Activated naive CD4-positive, alpha-beta T cell (primary cell): ENCODE data around the gene TPP2.
A peak's percentile ranks its signal among the peaks of the same experiment; 100 is the strongest.

ENCODE experiments used
- DNase-seq, 4 experiments: peaks; one replicate each; lab custom pipeline; 2025; lab: John Stamatoyannopoulos, UW

TPP2 gene

GRCh38 chr13:102596147-102597028 lies at the start of gene TPP2:
TSS of gene TPP2 (plus strand) at chr13:102596986. CDS start at chr13:102597039, 53 bp downstream.
- peak; percentile 90 to 99 (median 96) for DNase-seq

DNA sequence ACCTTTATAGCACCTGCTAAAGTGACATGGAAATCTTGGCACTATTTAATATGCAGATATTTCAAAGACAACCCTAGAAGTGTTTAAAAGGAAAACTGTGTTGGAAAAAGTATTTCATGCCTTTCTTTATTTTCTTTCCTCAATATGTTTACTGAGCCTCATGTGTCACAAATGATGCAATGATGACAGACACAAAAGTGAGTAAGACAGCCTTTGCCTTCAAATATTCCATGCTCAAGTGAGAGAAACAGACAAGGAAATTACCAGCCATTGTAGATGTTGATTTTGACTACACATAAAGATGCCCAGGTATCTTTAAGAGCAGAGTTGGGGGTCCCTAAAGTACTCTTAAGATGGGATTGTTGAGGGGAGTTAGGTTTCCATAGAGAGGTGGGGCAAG lies 48.0 kb upstream of the TPP2 start:
- DNase-seq, result no peak

- no peak for DNase-seq
These were observed 46.3 kb upstream of the TPP2 start for GRCh38 chr13:102550507-102550906.

GRCh38 chr13:102555914-102556553 lies 40.8 kb upstream of the TPP2 start:
- DNase-seq, result no peak

- no peak for DNase-seq
These were observed 40.0 kb upstream of the TPP2 start for GRCh38 chr13:102556806-102557205.

- DNase-seq, result no peak
These were observed 38.8 kb upstream of the TPP2 start for GRCh38 chr13:102558029-102558428.

GRCh38 chr13:102561933-102562332 lies 34.9 kb upstream of the TPP2 start:
- no peak for DNase-seq

DNA sequence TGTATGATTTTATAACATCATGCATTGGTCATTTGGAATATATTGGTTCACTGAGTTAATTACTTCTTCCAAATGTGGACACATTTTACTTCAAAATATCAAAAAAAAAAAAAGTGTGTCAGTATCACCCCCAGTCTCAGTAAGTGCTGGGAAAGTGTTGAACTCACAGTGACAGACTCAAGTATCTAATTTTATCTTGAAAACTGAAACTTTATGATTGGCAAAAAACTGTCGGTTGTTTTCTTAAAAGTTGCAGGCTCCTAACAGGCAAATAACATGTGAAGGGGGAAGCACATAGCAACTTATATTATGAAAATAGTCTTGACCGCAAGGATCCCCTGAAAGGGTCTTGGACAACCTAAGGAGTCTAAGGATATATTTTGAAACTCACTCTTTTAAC lies 33.5 kb upstream of the TPP2 start:
- no peak for DNase-seq

GRCh38 chr13:102564564-102564963 lies 32.2 kb upstream of the TPP2 start:
- no peak for DNase-seq

- DNase-seq, result no peak
These were observed 30.3 kb upstream of the TPP2 start for GRCh38 chr13:102566513-102566912.

GRCh38 chr13:102567857-102568256 lies 28.9 kb upstream of the TPP2 start:
- no peak for DNase-seq

GRCh38 chr13:102569488-102569887 lies 27.3 kb upstream of the TPP2 start:
- no peak for DNase-seq

DNA sequence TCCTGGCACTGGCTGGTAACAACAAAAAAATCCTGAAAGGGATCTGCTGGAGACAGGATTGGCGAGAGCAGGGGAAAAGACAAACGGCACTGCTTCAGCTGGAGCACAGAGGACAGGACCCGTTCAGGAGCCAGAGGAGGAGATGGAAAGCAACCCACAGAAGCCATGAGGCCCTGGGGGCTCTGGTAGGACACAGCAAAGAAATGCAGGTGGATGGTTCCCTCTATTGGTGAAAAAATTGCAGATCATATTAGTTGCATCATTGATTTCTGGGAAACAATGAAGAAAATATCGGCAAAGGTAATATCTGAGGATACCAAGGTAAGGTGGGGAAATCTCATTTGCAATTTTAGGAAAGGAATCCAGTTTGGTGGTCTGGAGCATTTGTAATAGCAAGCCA lies 25.7 kb upstream of the TPP2 start:
- no peak for DNase-seq

- no peak for DNase-seq
These were observed 24.5 kb upstream of the TPP2 start for GRCh38 chr13:102572323-102572722.

GRCh38 chr13:102580552-102581169 lies 16.1 kb upstream of the TPP2 start:
- DNase-seq, result no peak

- DNase-seq, result no peak
These were observed 14.5 kb upstream of the TPP2 start for GRCh38 chr13:102582256-102582655.

DNA sequence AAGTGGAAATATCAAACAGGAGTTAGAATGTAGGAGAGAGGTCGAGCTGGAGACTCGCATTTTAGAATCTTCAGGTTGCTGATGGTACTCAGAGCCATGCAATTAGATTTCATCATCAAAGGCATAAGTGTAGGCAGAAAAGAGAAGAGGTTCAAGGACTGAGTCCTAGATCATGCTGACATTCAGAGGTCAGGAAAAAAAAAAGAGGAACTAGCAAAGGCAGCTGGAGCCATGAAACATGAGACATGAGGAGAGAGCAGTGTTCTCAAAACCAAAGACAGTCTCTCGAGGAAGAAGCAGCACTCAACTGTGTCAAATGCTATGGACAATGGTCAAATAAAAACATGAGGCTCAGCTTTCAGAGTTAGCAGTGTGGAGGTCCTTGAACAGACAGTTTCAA lies 12.4 kb upstream of the TPP2 start:
- no peak for DNase-seq

DNA sequence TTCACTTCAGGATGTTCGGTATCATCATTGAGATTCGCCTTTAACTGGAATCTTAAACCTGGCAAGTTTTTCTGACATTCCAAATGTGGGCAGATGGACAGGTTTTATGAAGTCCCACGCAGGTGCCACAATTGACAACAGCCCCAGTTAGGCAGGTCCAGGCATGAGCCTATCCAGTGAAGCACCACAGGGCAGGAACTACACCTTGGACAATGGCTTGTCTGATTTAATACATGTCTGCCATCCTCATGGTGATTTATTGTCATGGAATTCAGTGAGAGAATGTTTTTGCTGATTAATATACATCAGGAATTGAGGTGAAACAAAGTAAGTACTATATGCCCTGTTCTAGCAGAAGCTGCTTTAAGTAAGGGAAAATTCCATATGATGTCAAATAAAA lies 10.2 kb upstream of the TPP2 start:
- no peak for DNase-seq

GRCh38 chr13:102587916-102588315 lies 8.9 kb upstream of the TPP2 start:
- DNase-seq, result no peak

GRCh38 chr13:102589301-102589822 lies 7.4 kb upstream of the TPP2 start:
- no peak for DNase-seq

GRCh38 chr13:102591988-102592781 lies 4.6 kb upstream of the TPP2 start:
- DNase-seq, result peak; percentile 52 to 74 (median 64)

DNA sequence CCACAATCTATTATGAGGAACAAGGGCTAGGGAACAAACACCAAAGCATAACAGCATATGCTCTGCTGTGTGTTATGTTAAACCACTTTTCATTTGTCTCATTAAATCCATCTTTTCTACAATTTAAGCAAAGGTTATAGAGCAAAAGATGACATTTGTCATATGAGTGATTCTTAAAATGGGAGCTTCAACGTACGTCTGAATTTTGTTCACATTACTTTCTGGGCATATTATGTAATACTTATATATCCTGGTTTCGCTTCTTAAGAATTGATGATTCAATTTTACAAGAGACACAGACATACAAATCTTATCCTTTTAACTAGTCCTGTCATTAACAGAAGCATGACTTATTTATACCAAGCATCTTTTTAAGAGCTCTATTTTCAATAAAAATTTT lies 3.3 kb upstream of the TPP2 start:
- no peak for DNase-seq
